ENCODE data around the gene TMEM150A.
"Not testable (repeated sequence)": the region's sequence is repeated elsewhere in the genome, so short reads cannot be mapped to it uniquely, and the experiment has no call there.

Gene TMEM150A

DNA sequence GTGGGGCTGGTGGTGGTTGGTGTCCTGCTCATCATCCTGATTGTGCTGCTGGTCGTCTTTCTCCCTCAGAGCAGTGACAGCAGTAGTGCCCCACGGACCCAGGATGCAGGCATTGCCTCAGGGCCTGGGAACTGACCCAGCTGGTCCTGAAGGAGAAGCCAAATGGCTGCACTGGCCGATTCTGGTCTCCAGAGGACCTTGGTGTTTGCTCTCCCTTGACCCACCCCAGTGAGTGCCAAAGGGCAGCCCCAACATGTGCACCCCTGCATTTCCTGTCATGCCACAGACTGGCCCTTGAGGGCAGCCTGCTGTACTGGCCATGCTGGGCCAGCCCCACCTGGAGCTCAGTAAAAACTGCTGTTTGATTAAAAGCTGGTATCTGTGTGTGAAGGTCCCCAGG lies 9.5 kb downstream of the TMEM150A start:
- no peak for DNase-seq (ENCODE audit: low read depth)

DNA sequence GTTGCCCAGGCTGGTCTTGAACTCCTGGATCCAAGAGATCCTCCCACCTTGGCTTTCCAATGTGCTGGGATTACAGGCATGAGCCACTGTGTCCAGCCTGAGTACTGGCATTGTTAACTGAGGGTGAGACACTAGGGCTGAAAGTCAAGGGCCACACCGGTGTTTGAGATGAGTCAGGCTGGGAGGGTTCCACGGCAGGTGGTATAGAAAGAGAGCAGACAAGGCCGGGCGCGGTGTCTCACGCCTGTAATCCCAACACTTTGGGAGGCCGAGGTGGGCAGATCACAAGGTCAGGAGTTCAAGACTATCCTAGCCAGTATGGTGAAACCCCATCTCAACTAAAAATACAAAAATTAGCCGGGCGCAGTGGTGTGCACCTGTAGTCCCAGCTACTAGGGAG lies 10.2 kb downstream of the TMEM150A start:
- DNase-seq (ENCODE audit: low read depth) = not testable (repeated sequence)

DNA sequence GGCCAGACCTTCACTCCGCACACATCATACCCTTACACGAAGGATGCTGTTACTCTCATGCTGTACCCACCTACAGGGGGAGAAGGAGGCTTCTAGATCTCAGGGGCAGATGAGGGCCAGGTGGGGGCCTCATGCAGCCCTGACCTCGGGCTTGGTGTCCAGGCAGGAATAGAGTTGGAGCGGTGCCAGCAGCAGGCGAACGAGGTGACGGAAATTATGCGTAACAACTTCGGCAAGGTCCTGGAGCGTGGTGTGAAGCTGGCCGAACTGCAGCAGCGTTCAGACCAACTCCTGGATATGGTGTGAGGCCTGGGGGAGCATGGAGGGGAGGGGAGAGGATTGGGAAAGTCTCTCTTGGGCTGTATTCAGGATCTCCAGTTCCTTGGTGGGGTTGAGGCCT lies 10.9 kb downstream of the TMEM150A start:
- DNase-seq (ENCODE audit: low read depth) = no peak

DNA sequence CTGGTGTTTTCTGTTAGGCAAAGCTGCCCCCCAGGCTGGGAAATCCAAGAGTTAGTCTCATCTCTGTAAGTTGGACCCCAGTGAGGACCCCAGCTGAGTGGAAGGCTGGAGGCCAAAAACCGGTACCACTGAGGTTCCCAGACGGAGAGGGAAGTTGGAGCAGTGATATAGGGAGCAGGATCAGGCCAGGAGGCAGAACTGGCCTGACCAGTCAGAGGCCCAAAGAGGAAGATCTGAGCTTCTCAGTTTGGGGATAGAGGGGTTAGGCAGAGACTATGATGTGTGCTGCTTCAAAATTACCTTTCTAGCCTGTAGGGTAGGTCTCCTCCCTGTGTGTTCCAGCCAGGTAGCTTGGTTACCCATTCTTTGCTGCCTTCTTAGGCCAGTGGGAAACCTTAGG lies 11.5 kb downstream of the TMEM150A start:
- DNase-seq (ENCODE audit: low read depth) = no peak

- DNase-seq (ENCODE audit: low read depth) = no peak
Measured at GRCh38 chr2:85589982-85590791, 12.3 kb downstream of the TMEM150A start.

DNA sequence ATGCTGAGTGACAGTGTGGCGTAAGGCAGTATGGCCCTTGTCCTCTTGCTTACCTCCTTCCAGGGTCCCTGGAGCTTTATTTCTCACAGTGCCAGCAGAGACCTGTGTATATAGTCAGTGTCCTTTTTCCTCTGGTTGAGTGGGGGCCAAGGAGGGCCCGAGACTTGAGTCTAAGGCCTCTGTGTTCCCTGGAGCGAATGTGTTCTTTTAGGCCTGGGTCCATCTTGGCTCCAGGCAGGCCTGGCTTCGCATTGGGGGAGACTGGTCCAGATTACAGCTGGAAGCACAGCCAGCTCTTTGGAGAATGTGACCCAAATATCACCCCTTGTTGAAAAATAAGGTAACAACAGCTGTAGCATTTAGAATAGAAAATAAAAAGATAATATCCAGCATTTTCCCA lies 13.3 kb downstream of the TMEM150A start:
- no peak for DNase-seq (ENCODE audit: low read depth)

DNA sequence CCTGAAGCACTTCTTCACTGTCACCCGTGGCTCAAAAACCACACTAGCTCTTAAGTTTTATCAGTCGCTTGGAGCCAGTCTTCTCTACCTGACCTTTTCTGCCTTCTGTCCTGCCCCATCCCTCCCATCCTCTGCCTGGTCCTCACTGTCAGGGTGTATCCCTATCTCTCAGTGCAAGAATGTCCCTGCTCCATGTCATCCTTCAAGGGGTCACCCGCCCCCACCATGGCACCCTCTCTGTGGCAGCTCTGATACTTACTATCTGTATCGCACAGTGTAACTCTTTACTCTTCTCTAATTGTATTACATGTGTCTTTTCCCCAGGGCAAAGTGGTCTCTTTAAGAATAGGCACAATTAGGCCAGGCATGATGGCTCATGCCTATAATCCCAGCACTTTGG lies 13.9 kb downstream of the TMEM150A start:
- no peak for DNase-seq (ENCODE audit: low read depth)

- DNase-seq (ENCODE audit: low read depth) = no peak
Measured at GRCh38 chr2:85588236-85588635, 14.3 kb downstream of the TMEM150A start.

DNA sequence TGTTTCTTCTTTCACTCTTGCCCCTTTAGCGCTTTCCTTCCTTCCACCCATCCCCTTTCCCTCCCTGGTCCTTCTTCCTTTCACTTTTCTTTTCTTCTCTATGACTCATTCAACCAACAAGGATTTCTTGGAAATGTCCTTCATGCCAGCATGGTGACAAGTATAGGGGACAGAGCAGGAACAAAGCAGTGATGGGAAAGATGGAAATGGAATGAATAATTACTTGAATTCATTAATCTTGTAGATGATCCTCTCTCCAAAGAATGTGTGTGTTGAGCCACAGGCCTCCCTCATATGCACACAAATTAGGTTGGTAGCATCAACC lies 16.8 kb downstream of the TMEM150A start:
- DNase-seq (ENCODE audit: low read depth) = no peak

DNA sequence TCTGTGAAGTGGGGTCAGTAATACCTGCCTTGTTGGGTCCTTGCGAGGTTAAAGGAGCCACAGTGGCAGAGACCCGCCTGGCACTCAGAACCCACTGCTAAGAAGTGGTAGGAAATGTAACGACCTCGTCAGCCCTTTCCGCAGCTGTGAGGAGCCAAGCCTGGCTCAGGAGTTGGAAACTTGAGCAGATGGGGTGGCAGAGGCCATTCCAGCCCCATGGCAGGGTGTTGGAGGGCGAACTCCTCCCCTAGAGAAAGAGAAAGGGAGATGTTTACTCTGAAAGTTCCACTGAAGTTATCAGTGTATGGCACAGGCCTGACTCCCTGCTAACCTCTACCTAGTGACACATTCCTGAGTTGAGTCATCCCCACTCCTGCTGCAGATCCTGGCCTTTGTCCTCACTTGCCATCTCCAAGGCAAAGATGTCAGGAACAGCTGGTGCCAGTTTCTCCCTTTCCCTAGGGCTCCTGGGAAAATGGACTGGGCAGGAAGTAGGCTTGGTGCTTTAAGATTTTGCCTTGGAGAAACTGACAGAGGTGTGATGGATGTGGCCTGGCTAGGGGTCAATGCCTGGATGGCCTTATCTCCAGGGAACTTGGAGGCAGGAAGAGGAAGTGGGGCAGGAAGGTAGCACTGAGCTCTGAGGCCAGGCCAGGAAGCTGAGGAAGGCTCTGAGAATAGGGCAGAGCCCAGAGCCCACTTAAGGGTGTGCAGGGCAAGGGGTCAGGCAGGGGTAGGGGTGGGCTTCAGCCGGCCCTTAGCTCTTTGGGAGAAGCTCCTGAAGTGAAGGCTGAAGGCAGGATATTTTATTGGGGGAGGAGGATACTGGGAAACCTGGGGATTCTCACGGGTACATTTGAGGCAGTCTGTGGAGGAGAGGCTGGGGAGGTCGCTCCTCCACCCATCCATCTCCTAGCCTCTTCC lies 17.4 kb downstream of the TMEM150A start:
- DNase-seq (ENCODE audit: low read depth) = no peak

DNA sequence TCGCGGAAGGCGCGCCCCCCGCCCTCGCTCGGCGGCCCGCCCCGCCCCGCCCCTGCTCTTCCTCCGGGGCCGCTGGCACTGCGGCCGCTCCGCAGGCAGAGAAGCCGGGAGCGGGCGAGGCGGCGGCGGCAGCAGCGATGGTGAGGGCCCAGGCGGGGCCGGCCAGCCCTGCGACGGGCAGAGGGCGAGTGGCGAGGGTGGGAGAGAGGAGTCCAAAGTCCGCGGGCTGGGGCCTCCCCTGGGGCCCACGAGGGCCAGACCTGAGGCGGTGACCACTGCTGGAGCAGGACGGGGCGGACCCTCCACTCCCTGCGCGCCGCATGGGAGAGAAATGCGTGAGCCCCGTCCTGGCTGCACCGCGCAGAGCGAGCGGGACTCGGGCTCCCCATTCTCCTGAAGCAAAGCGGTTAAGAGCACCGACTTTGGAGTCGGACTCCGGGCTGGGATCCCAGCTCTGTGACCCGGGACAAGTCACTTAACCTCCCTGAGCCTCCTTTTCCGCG lies 18.1 kb downstream of the TMEM150A start, which contains the start of gene VAMP5:
VAMP5 (plus strand) TSS at position 78 of the 503 bp plus-strand sequence; CDS start at position 138, 60 bp downstream.
- peak; percentile 26 for DNase-seq (ENCODE audit: low read depth)

- no peak for DNase-seq (ENCODE audit: low read depth)
Measured at GRCh38 chr2:85583667-85584353, 18.7 kb downstream of the TMEM150A start.

DNA sequence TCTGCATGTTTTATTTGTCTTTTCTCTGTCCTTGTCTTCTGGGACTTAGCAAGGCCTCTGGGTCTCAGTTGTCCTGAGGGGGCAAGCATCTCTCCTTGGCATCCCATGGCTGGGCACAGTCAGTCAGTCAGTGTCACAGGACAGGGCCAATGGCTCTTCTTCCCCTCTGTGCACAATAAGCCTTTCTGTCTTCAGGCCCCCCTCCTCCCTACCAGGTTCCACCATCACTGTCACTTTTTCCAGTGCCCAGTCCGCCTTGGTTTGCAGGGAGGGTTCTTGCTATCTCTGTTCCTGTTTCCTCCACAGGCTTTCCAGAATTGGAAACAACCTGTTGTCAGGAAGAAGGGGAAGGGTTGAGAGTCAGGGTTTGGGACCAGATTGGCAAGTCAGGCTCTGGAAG lies 20.0 kb downstream of the TMEM150A start:
- DNase-seq (ENCODE audit: low read depth) = no peak

DNA sequence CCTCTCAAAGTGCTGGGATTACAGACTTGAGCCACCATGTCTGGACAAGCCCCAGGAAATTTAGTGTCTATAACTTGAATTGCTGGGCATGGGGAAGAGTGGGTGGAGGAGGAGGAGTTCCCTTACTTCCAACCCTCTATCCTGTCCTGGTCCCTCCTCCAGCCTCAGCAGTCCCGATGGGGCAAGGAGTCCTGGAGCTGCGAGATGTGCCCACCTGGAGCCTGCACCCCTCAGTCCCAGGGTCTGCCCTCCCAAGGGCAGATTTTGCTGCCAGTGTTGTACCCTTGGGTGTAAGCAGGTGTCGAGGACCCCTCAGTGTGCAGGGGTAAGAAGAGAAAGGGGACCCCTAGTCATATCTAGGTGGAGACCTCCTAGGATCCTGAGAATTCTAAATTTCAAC lies 22.3 kb downstream of the TMEM150A start:
- no peak for DNase-seq (ENCODE audit: low read depth)

GRCh38 chr2:85579266-85579935 lies 23.1 kb downstream of the TMEM150A start:
- DNase-seq (ENCODE audit: low read depth) = no peak

DNA sequence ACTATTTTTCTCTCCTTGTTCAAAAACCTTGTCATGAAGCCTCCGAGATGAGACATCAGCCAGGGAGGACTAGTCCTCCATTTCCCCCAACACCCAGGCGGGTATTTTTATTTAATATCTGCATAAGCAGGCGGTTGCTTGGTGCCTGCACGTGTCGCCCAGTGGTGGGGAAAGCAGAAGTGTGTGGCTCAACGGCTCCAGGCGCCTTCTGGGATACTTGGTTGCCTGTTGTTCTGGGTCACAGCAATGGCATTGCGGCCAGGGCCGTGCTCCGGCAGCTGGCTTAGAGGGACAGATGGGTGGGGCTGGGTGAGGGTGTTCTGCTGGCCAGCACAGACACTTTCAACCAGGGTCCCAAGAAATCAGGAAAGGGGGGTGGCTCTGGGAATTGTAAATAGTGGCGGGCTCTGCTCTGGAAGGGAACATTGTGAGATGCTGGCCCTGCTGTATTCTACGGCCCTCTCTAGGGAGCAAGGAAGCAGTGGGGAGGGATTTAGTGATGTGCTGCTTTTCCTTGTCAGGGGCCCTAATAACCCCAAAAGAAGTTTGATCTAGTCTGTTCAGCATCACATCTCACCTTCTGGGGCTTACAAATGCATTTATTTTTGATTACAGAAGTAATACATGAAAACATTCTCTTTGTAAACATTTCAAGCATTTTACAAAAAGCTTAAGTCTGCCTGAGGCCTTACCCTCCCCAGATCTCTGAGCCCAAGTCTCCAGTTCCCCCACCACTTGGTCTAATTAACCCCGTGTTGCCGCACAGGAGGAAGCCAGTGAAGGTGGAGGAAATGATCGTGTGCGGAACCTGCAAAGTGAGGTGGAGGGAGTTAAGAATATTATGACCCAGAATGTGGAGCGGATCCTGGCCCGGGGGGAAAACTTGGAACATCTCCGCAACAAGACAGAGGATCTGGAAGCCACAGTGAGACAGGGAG lies 24.0 kb downstream of the TMEM150A start:
- DNase-seq (ENCODE audit: low read depth) = no peak

- DNase-seq (ENCODE audit: low read depth) = peak; percentile 50
Measured at GRCh38 chr2:85577386-85578242, 24.9 kb downstream of the TMEM150A start, which contains the start of gene VAMP8. Gene VAMP8 (plus strand): TSS chr2:85577586. CDS start chr2:85577647, 61 bp downstream.

GRCh38 chr2:85577063-85577385 lies 25.5 kb downstream of the TMEM150A start:
- DNase-seq (ENCODE audit: low read depth) = no peak

DNA sequence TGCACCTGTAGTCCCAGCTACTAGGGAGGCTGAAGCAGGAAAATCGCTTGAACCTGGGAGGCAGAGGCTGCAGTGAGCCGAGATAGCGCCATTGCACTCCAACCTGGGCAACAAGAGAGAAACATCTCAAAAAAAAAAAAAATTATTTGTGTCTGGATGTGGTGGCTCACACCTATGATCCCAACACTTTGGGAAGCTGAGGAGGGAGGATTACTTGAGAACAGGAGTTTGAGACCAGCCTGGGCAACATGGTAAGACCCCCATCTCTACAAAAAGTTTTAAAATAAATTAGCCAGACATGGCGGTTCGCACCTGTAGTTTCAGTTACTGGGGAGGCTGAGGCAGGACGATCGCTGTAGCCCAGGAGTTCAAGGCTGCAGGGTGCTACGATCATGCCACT lies 26.8 kb downstream of the TMEM150A start:
- DNase-seq (ENCODE audit: low read depth) = no peak

GRCh38 chr2:85566265-85566664 lies 36.2 kb downstream of the TMEM150A start:
- DNase-seq (ENCODE audit: low read depth) = no peak
